ENCODE results near the gene EEF2KMT.
"Not testable (repeated sequence)": the region's sequence is repeated elsewhere in the genome, so short reads cannot be mapped to it uniquely, and the experiment has no call there.

GRCh38 chr16:5080996-5081395 lies 16.6 kb downstream of the EEF2KMT start:
- not testable (repeated sequence) for TF ChIP-seq JUND (IDR thresholded peaks at IDR 0.05); CTCF (IDR thresholded peaks at IDR 0.05; ENCODE audit: low read depth, low read length, missing input control); REST (IDR thresholded peaks at IDR 0.05); GABPA (IDR thresholded peaks at IDR 0.05 in 1 of 2, conservative IDR thresholded peaks at IDR 0.05 in 1 of 2); ZBTB33 (IDR thresholded peaks at IDR 0.05); YY1 (IDR thresholded peaks at IDR 0.05); MAX (IDR thresholded peaks at IDR 0.05); TAF1 (conservative IDR thresholded peaks at IDR 0.05); RAD21 (IDR thresholded peaks at IDR 0.05); EGR1 (IDR thresholded peaks at IDR 0.05; ENCODE audit: low read depth in 2 of 2)
- TF ChIP-seq, protein P1, sequence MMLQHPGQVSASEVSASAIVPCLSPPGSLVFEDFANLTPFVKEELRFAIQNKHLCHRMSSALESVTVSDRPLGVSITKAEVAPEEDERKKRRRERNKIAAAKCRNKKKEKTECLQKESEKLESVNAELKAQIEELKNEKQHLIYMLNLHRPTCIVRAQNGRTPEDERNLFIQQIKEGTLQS (IDR thresholded peaks at IDR 0.05) = not testable (repeated sequence)
